HFFc6 (cell line): ENCODE measurements around the gene GARS1. TPM values are rescaled to one million over a fixed set of nuclear protein-coding genes. Genes with fewer than 3 reads are reported as not detected.
"Not testable (repeated sequence)": the region's sequence is repeated elsewhere in the genome, so short reads cannot be mapped to it uniquely, and the experiment has no call there.

Source experiments
- DNase-seq: peaks from one replicate; pipeline ENCODE4 v3.0.0-alpha.2; 2018
- H3K27ac Mint-ChIP-seq: 2 replicates; pipeline ENCODE4 v1.8.0; 2020; ENCODE audit warnings: mild to moderate bottlenecking, mixed read lengths
- H3K27me3 Mint-ChIP-seq: 2 replicates; pipeline ENCODE4 v1.8.0; 2021; ENCODE audit warnings: mild to moderate bottlenecking, moderate library complexity, mixed read lengths; ENCODE audit not compliant: insufficient read depth
- H3K36me3 Mint-ChIP-seq: 2 replicates; pipeline ENCODE4 v1.8.0; 2021; ENCODE audit warnings: low read depth, mixed read lengths
- H3K4me1 Mint-ChIP-seq: 2 replicates; pipeline ENCODE4 v1.8.0; 2020; ENCODE audit warnings: low read depth, mixed read lengths
- H3K4me3 Mint-ChIP-seq: 2 replicates; pipeline ENCODE4 v1.8.0; 2020; ENCODE audit warnings: mild to moderate bottlenecking, moderate library complexity, mixed read lengths
- H3K9me3 Mint-ChIP-seq: 2 replicates; pipeline ENCODE4 v1.8.0; 2020; ENCODE audit warnings: mild to moderate bottlenecking, mixed read lengths
- CTCF ChIP-seq: fragments of 200-600 bp; sonication (generic); IDR thresholded peaks from 2 replicates; pipeline ENCODE4 v1.5.0; 2021; ENCODE audit warnings: antibody characterized with exemption, mild to moderate bottlenecking
- total RNA-seq, 6 experiments: library from RNA; stranded (reverse); fragmentation: NEBNext Ultra II Directional; extraction: Animal tissue kit (Norgen Biotek cat#: 25700); gene quantifications; 2 replicates in 1 of 6; 3 replicates in 5 of 6; pipeline ENCODE4 v1.2.3, GENCODE V29; 2021

Gene GARS1
- total RNA-seq, 6 experiments from 2014 or later = 258 to 330 (median 271) TPM

GRCh38 chr7:30563326-30563942, 31.2 kb upstream of the GARS1 start:
- H3K27me3 Mint-ChIP-seq = no peaks in the 10 kb centered on the region
- no peak overlapping the region for H3K4me3 Mint-ChIP-seq
- no peak for TF ChIP-seq CTCF
- H3K4me1 Mint-ChIP-seq = peaks cover 21% of the 10 kb centered on the region
- H3K27ac Mint-ChIP-seq = no peak overlapping the region
- no peaks in the 10 kb centered on the region for H3K9me3 Mint-ChIP-seq
- peak; percentile 21 for DNase-seq
- peaks cover 7% of the 10 kb centered on the region for H3K36me3 Mint-ChIP-seq

- peaks cover 21% of the 10 kb centered on the region for H3K4me1 Mint-ChIP-seq
- no peak overlapping the region for H3K27ac Mint-ChIP-seq
- no peaks in the 10 kb centered on the region for H3K27me3 Mint-ChIP-seq
Measured at GRCh38 chr7:30564243-30564892, 30.3 kb upstream of the GARS1 start.

GRCh38 chr7:30566596-30566995, 28.1 kb upstream of the GARS1 start:
- no peaks in the 10 kb centered on the region for H3K27me3 Mint-ChIP-seq
- H3K4me3 Mint-ChIP-seq = no peak overlapping the region
- peaks cover 19% of the 10 kb centered on the region for H3K36me3 Mint-ChIP-seq
- DNase-seq = no peak
- peaks cover 7% of the 10 kb centered on the region for H3K9me3 Mint-ChIP-seq
- H3K4me1 Mint-ChIP-seq = peaks cover 16% of the 10 kb centered on the region
- H3K27ac Mint-ChIP-seq = no peak overlapping the region
- TF ChIP-seq CTCF = no peak

More at GRCh38 chr7:30564243-30564892, 30.3 kb upstream of the GARS1 start:
- Mint-ChIP-seq H3K36me3 (peaks cover 7% of the 10 kb centered on the region), H3K9me3 (no peaks in the 10 kb centered on the region), H3K4me3 (no peak overlapping the region)
- DNase-seq = peak; percentile 70
- peak; percentile 94 for TF ChIP-seq CTCF

- H3K4me3 Mint-ChIP-seq = no peak overlapping the region
- no peak overlapping the region for H3K27ac Mint-ChIP-seq
- H3K36me3 Mint-ChIP-seq = peaks cover 20% of the 10 kb centered on the region
- peaks cover 16% of the 10 kb centered on the region for H3K4me1 Mint-ChIP-seq
- peaks cover 7% of the 10 kb centered on the region for H3K9me3 Mint-ChIP-seq
- H3K27me3 Mint-ChIP-seq = no peaks in the 10 kb centered on the region
- DNase-seq = no peak
- TF ChIP-seq CTCF = no peak
Measured at GRCh38 chr7:30567081-30567480, 27.6 kb upstream of the GARS1 start.

DNA sequence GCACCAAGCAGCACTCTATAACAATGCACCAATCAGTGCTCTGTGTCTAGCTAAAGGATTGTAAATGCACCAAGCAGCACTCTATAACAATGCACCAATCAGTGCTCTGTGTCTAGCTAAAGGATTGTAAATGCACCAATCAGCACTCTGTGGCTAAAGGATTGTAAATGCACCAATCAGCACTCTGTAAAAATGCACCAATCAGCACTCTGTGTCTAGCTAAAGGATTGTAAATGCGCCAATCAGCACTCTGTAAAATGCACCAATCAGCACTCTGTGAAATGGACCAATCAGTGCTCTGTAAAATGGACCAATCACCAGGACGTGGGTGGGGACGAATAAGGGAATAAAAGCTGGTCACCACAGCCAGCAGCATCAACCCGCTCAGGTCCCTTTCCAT, 24.4 kb upstream of the GARS1 start:
- H3K4me1 Mint-ChIP-seq, H3K27me3 Mint-ChIP-seq, H3K27ac Mint-ChIP-seq, H3K4me3 Mint-ChIP-seq, DNase-seq, H3K9me3 Mint-ChIP-seq: not testable (repeated sequence)
- H3K36me3 Mint-ChIP-seq = peaks cover 37% of the 10 kb centered on the region

GRCh38 chr7:30572212-30572841, 22.4 kb upstream of the GARS1 start:
- DNase-seq = no peak
- peaks cover 19% of the 10 kb centered on the region for H3K9me3 Mint-ChIP-seq
- no peaks in the 10 kb centered on the region for H3K27me3 Mint-ChIP-seq
- H3K4me1 Mint-ChIP-seq = no peaks in the 10 kb centered on the region
- H3K4me3 Mint-ChIP-seq = no peak overlapping the region
- no peak for TF ChIP-seq CTCF
- H3K36me3 Mint-ChIP-seq = peaks cover 56% of the 10 kb centered on the region
- no peak overlapping the region for H3K27ac Mint-ChIP-seq
